Type B pancreatic cell (in vitro differentiated cells): ENCODE results near the gene GRID2. TPM values are rescaled to one million over a fixed set of nuclear protein-coding genes. Genes with fewer than 3 reads are reported as not detected.

ENCODE experiments used
- DNase-seq: peaks from one replicate; pipeline ENCODE4 v3.0.0; 2021; ENCODE audit warnings: mixed read lengths; ENCODE audit not compliant: unreplicated experiment; ENCODE audit errors: extremely low spot score
- H3K27ac Mint-ChIP-seq: 2 replicates; pipeline ENCODE4 v1.8.0; 2021; ENCODE audit warnings: mild to moderate bottlenecking, mixed read lengths
- H3K27me3 Mint-ChIP-seq: 2 replicates; pipeline ENCODE4 v1.8.0; 2021; ENCODE audit warnings: mixed read lengths
- H3K36me3 Mint-ChIP-seq: 2 replicates; pipeline ENCODE4 v1.8.0; 2021; ENCODE audit warnings: mixed read lengths
- H3K4me1 Mint-ChIP-seq: one replicate; pipeline ENCODE4 v1.8.0; 2021; ENCODE audit warnings: mixed read lengths; ENCODE audit not compliant: unreplicated experiment
- H3K4me3 Mint-ChIP-seq: 2 replicates; pipeline ENCODE4 v1.8.0; 2021; ENCODE audit warnings: mild to moderate bottlenecking, mixed read lengths
- H3K9me3 Mint-ChIP-seq: 2 replicates; pipeline ENCODE4 v1.8.0; 2021; ENCODE audit warnings: mixed read lengths
- CTCF ChIP-seq: fragments of 200-600 bp; sonication (generic); conservative IDR thresholded peaks from 2 replicates; pipeline ENCODE4 v1.5.0; 2021; ENCODE audit warnings: antibody characterized with exemption, mild to moderate bottlenecking
- total RNA-seq: library from RNA; stranded (reverse); gene quantifications from 2 replicates; pipeline ENCODE4 v1.2.1, GENCODE V29; 2021; ENCODE audit warnings: low replicate concordance

Gene GRID2
- total RNA-seq, 1 donor from 2014 or later = 1.7 TPM

DNA sequence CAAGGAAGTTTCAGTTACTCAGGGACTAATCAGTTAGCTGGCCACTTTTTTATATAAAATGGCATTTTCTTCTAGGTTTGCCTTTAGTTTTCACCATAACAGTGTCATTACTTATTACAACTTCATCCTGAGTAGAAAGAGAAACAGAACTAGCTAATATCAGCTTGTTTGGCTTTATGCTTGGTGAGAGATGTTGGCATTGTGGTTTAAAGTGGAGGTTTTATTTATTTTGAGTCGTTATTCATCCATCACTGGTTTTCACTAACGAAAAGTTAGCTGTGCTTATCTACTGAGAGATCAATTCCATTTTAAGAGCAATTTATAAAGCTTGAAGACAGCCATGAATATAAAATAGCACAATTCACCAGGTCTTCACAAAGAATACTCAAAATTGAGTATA, 714.5 kb downstream of the GRID2 start:
- no peaks in the 10 kb centered on the region for H3K27me3 Mint-ChIP-seq
- no peak for DNase-seq

DNA sequence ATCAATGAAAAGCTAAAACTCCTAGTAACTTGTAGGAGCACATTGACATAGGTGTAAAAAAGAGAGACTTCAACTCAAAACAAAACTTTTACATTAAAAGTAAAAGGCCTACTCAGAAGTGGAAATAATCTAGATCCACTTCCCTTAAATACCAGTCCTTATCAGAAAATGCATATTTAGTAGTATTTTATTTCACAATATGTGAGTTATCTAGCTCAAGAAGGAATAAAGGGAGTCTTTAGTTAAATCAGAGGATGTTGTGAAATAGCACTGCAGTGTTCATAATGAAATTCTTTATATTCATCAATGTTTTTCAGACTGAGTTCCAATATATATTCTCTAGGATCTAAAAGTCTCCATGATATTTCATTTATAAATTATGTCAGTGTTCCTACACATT, 715.0 kb downstream of the GRID2 start:
- no peaks in the 10 kb centered on the region for H3K4me1 Mint-ChIP-seq
- no peak for DNase-seq
- no peak overlapping the region for H3K4me3 Mint-ChIP-seq
- no peaks in the 10 kb centered on the region for H3K27me3 Mint-ChIP-seq
- TF ChIP-seq CTCF = no peak
- H3K36me3 Mint-ChIP-seq = no peaks in the 10 kb centered on the region
- H3K27ac Mint-ChIP-seq = no peak overlapping the region
- H3K9me3 Mint-ChIP-seq = no peaks in the 10 kb centered on the region

More for the DNA sequence above, 714.5 kb downstream of the GRID2 start:
- TF ChIP-seq CTCF = no peak
- Mint-ChIP-seq H3K4me3 (no peak overlapping the region), H3K27ac (no peak overlapping the region), H3K36me3 (no peaks in the 10 kb centered on the region), H3K9me3 (no peaks in the 10 kb centered on the region), H3K4me1 (no peaks in the 10 kb centered on the region)

GRCh38 chr4:93029769-93030168, 726.0 kb downstream of the GRID2 start:
- no peak for DNase-seq
- TF ChIP-seq CTCF = no peak
- H3K4me3 Mint-ChIP-seq = no peak overlapping the region

GRCh38 chr4:93030670-93031069, 726.9 kb downstream of the GRID2 start:
- Mint-ChIP-seq H3K36me3 (no peaks in the 10 kb centered on the region), H3K4me1 (no peaks in the 10 kb centered on the region), H3K4me3 (no peak overlapping the region), H3K27ac (no peak overlapping the region), H3K9me3 (no peaks in the 10 kb centered on the region), H3K27me3 (no peaks in the 10 kb centered on the region)
- no peak for TF ChIP-seq CTCF
- DNase-seq = no peak

More at GRCh38 chr4:93029769-93030168, 726.0 kb downstream of the GRID2 start:
- H3K27me3 Mint-ChIP-seq = no peaks in the 10 kb centered on the region
- H3K4me1 Mint-ChIP-seq = no peaks in the 10 kb centered on the region
- H3K9me3 Mint-ChIP-seq = no peaks in the 10 kb centered on the region
- no peak overlapping the region for H3K27ac Mint-ChIP-seq
- no peaks in the 10 kb centered on the region for H3K36me3 Mint-ChIP-seq

- Mint-ChIP-seq H3K36me3 (no peaks in the 10 kb centered on the region), H3K27me3 (no peaks in the 10 kb centered on the region), H3K4me1 (no peaks in the 10 kb centered on the region), H3K9me3 (no peaks in the 10 kb centered on the region), H3K4me3 (no peak overlapping the region), H3K27ac (no peak overlapping the region)
- DNase-seq = no peak
- no peak for TF ChIP-seq CTCF
Measured at GRCh38 chr4:93031431-93032098, 727.8 kb downstream of the GRID2 start.
